Natural killer cell (primary cell): Measurements from ENCODE around the gene TLCD1. TPM values are rescaled to one million over a fixed set of nuclear protein-coding genes. Genes with fewer than 3 reads are reported as not detected.

ENCODE experiments used
- ATAC-seq, 3 donors: fragments of 150-1000 bp in 2 of 3; fragments of 200-7000 bp in 1 of 3; cut with Tn5 transposase; 1 replicate in 1 of 3; 2 replicates in 2 of 3; pipeline ENCODE4 v1.10.0; 2021; ENCODE audit warnings: mild to moderate bottlenecking in 2 of 3, moderate library complexity in 2 of 3
- DNase-seq, 2 donors: peaks; one replicate each; pipeline versions ENCODE4 v3.0.0 to v3.0.0-alpha.2; 2013 to 2021; ENCODE audit warnings: mixed read lengths in 1 of 2
- H3K27ac ChIP-seq: one replicate; pipeline ENCODE4 v1.5.1; 2013; ENCODE audit warnings: mild to moderate bottlenecking, low read length
- H3K27me3 ChIP-seq: one replicate; pipeline ENCODE4 v1.6.1; 2013; ENCODE audit warnings: low read length; ENCODE audit not compliant: control insufficient read depth, insufficient read depth
- H3K36me3 ChIP-seq: one replicate; pipeline ENCODE4 v1.6.1; 2013; ENCODE audit warnings: low read length; ENCODE audit not compliant: control insufficient read depth, insufficient read depth
- H3K4me1 ChIP-seq: one replicate; pipeline ENCODE4 v1.6.1; 2013; ENCODE audit warnings: low read length; ENCODE audit not compliant: control insufficient read depth, insufficient read depth
- H3K4me3 ChIP-seq: one replicate; pipeline ENCODE4 v1.5.1; 2013; ENCODE audit warnings: low read length
- H3K9me3 ChIP-seq: one replicate; pipeline ENCODE4 v1.6.1; 2013; ENCODE audit warnings: low read length; ENCODE audit not compliant: control insufficient read depth, insufficient read depth
- H3K27ac Mint-ChIP-seq, 2 donors: one replicate each; pipeline ENCODE4 v1.8.0; 2022; ENCODE audit warnings: mild to moderate bottlenecking in 2 of 2, mixed read lengths in 2 of 2, moderate library complexity in 1 of 2
- H3K27me3 Mint-ChIP-seq, 2 donors: one replicate each; pipeline ENCODE4 v1.8.0; 2022; ENCODE audit warnings: low read depth in 2 of 2, mixed read lengths in 2 of 2
- H3K36me3 Mint-ChIP-seq: one replicate; pipeline ENCODE4 v1.8.0; 2022; ENCODE audit warnings: mixed read lengths
- H3K4me1 Mint-ChIP-seq, 2 donors: one replicate each; pipeline ENCODE4 v1.8.0; 2022; ENCODE audit warnings: mixed read lengths in 2 of 2
- H3K4me3 Mint-ChIP-seq: one replicate; pipeline ENCODE4 v1.8.0; 2022; ENCODE audit warnings: mild to moderate bottlenecking, moderate library complexity, mixed read lengths
- H3K9me3 Mint-ChIP-seq, 2 donors: one replicate each; pipeline ENCODE4 v1.8.0; 2022; ENCODE audit warnings: mixed read lengths in 2 of 2
- WGBS: methylation state at CpG from one replicate; pipeline ENCODE4 v1.1.7; 2013; ENCODE audit warnings: missing lambda C conversion rate; ENCODE audit not compliant: insufficient coverage; 5-methylcytosine and 5-hydroxymethylcytosine counted together
- intact Hi-C: fragments of 100-400 bp; cut with micrococcal nuclease; formaldehyde crosslinking; loops from one replicate; pipeline ENCODE4 v1.14.2; 2022
- total RNA-seq, 4 donors: library from RNA; stranded (reverse); fragments of 120-200 nt in 1 of 4; gene quantifications; one replicate each; pipeline versions ENCODE4 v1.2.3 to v1.2.4, GENCODE V29; 2013 to 2022
- TF ChIP-seq, protein P1 (sequence below): fragments of 200-600 bp; IDR thresholded peaks from one replicate; pipeline ENCODE4 v1.8.0; 2022; ENCODE audit warnings: antibody characterized with exemption

The TLCD1 gene
- total RNA-seq, 3 donors from 2014 or later (not counting 1 experiment from before 2014, with no cell fraction given), result 1.0 TPM; not detected in 2

DNA sequence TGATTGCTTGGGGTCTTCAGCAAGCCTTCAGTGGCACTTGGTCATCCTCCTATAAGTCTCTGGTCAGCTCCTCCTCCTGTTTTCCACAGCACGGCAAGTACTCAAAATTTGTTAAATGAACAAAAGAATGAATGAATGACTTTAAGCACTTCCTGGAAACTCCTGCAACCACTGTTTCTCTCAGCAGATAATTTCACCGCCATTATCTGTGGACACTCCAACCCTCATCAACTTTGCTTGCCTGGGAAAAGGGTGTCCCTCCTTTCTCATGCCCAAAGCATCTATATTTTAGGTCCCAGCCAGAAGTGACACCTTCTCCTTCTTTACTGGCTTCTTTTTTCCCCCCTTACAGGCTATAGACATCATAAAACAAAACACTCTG lies 18.7 kb downstream of the TLCD1 start:
- Histone ChIP-seq H3K27ac (no peak overlapping the region), H3K4me1 (peaks cover 17% of the 10 kb centered on the region), H3K27me3 (no peaks in the 10 kb centered on the region), H3K9me3 (no peaks in the 10 kb centered on the region), H3K36me3 (peaks cover 6% of the 10 kb centered on the region), H3K4me3 (no peak overlapping the region)
- Mint-ChIP-seq H3K27me3 (no peaks in the 10 kb centered on the region), H3K36me3 (no peaks in the 10 kb centered on the region), H3K27ac (no peak overlapping the region), H3K9me3 (no peaks in the 10 kb centered on the region), H3K4me1 (peaks cover 14 to 28% of the 10 kb centered on the region in 2 donors), H3K4me3 (no peak overlapping the region)
- DNase-seq (no peak), ATAC-seq (no peak)
- WGBS, result 86% methylated on average over 2 of the region's 2 CpGs
- intact Hi-C loops, result no loop called here
- TF ChIP-seq, protein P1, sequence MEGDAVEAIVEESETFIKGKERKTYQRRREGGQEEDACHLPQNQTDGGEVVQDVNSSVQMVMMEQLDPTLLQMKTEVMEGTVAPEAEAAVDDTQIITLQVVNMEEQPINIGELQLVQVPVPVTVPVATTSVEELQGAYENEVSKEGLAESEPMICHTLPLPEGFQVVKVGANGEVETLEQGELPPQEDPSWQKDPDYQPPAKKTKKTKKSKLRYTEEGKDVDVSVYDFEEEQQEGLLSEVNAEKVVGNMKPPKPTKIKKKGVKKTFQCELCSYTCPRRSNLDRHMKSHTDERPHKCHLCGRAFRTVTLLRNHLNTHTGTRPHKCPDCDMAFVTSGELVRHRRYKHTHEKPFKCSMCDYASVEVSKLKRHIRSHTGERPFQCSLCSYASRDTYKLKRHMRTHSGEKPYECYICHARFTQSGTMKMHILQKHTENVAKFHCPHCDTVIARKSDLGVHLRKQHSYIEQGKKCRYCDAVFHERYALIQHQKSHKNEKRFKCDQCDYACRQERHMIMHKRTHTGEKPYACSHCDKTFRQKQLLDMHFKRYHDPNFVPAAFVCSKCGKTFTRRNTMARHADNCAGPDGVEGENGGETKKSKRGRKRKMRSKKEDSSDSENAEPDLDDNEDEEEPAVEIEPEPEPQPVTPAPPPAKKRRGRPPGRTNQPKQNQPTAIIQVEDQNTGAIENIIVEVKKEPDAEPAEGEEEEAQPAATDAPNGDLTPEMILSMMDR, result no peak

DNA sequence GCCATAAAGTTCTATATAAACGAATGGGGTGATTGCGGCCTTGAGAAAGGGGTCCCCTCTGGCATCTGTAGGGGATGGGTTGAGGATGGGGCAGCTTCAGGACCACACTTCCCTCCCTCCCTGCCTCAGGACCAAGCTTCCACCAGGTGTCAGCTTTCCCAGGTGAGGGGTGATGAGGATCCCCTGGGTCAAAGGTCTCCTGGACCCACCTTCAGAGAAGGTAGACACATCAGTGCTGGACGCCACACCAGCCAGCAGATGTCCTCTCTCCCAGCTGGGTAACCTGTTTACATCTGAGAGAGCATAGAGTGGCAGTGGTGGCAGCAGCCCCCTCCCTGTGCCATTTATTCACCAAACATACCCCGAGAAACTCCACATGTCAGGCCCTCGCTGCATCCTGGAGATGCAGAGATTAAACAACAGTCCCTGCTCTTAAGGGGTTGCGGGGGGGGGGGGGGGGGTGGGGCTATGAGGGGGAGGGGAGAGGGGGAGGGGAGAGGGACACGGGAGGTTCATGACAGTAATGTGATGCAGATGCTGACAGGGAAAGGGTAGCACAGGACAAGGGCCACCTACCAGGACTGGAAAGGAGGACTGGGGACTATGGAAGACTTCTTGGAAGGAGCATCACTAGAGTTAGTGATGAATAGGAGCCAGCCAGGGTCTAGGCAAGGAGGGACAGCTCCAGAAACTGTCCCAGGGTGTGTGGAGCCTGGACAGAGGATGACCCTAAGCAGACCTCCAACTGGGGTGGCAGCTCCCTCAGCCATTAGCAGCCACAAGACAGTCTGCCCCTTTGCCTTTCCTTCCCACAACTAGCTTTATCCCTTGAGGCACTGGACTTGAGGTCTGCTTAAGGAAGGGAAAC lies 19.3 kb downstream of the TLCD1 start:
- ATAC-seq (no peak), DNase-seq (no peak)
- Mint-ChIP-seq H3K4me3 (no peak overlapping the region), H3K4me1 (peaks cover 8 to 23% of the 10 kb centered on the region in 2 donors), H3K9me3 (no peaks in the 10 kb centered on the region), H3K27ac (no peak overlapping the region), H3K36me3 (no peaks in the 10 kb centered on the region), H3K27me3 (no peaks in the 10 kb centered on the region)
- Histone ChIP-seq H3K4me1 (peaks cover 10% of the 10 kb centered on the region), H3K9me3 (no peaks in the 10 kb centered on the region), H3K36me3 (peaks cover 12% of the 10 kb centered on the region), H3K27ac (no peak overlapping the region), H3K4me3 (no peak overlapping the region), H3K27me3 (no peaks in the 10 kb centered on the region)
- TF ChIP-seq, protein P1, result no peak
- WGBS, result 80% methylated on average over 2 of the region's 7 CpGs
- intact Hi-C loops, result no loop called here

DNA sequence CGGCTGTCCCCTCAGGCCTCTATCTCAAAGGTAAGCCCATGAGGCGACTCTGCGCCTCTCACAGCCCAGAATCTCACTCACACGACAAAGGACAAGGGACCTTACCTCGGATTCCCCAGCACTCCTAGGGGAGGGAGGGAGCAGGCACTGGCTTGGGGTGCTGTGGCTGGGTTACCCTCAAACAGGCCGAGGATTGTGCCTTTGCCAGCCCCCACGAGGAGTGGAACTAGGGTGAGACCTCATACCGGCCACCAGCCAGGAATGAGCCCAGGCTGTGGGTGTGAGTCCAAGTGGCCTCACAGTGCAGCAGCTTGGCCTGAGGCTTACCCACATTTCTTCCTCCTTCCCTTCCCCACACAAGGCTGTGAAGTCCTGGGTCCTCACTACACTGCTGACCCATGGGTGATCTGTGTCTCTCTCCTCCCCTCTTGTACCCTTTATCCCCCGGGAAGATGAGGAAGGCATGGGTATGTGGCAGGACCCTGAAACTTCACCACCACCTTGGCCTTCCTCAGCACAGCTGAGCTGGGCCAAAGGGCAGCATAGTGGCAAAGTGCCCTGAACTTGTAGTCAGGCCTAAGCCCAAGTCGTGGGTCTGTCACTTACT lies 20.2 kb downstream of the TLCD1 start:
- ATAC-seq (no peak), DNase-seq (no peak)
- no peaks in the 10 kb centered on the region for H3K27me3 Mint-ChIP-seq

More for the DNA sequence above, 20.2 kb downstream of the TLCD1 start:
- no peaks in the 10 kb centered on the region for H3K9me3 ChIP-seq
- Mint-ChIP-seq H3K4me3 (no peak overlapping the region), H3K27ac (peak overlapping the region; percentile 43 to 54), H3K4me1 (peaks cover 5 to 19% of the 10 kb centered on the region in 2 donors), H3K9me3 (no peaks in the 10 kb centered on the region), H3K36me3 (no peaks in the 10 kb centered on the region)
- H3K27me3 ChIP-seq, result no peaks in the 10 kb centered on the region
- WGBS, result 87% methylated on average over 10 of the region's 10 CpGs
- no peak overlapping the region for H3K27ac ChIP-seq
- TF ChIP-seq, protein P1, result no peak
- peaks cover 5% of the 10 kb centered on the region for H3K4me1 ChIP-seq
- H3K36me3 ChIP-seq, result peaks cover 21% of the 10 kb centered on the region
- intact Hi-C loops, result no loop called here
- no peak overlapping the region for H3K4me3 ChIP-seq
